H9 (cell line): ENCODE results near the gene CPE. TPM values are rescaled to one million over a fixed set of nuclear protein-coding genes. Genes with fewer than 3 reads are reported as not detected.

Source experiments
- DNase-seq: peaks from one replicate; pipeline ENCODE4 v3.0.0-alpha.2; 2017
- H2AFZ ChIP-seq: one replicate; pipeline ENCODE4 v1.6.1; 2013; ENCODE audit warnings: mild to moderate bottlenecking, low read length, control low read depth, moderate library complexity
- H2AK5ac ChIP-seq: 2 replicates; pipeline ENCODE4 v1.6.1; 2013; ENCODE audit warnings: low read length, control low read depth, mixed read lengths; ENCODE audit not compliant: insufficient read length
- H2BK120ac ChIP-seq: one replicate; pipeline ENCODE4 v1.6.1; 2013; ENCODE audit warnings: low read depth, mild to moderate bottlenecking, low read length, control low read depth, inconsistent platforms; ENCODE audit not compliant: poor library complexity, severe bottlenecking
- H2BK12ac ChIP-seq: 2 replicates; pipeline ENCODE4 v1.6.1; 2013; ENCODE audit warnings: low read length, control low read depth, mixed read lengths, low read depth; ENCODE audit not compliant: insufficient read length
- H2BK15ac ChIP-seq: 2 replicates; pipeline ENCODE4 v1.6.1; 2013; ENCODE audit warnings: low read depth, low read length, control low read depth
- H2BK20ac ChIP-seq: one replicate; pipeline ENCODE4 v1.6.1; 2013; ENCODE audit warnings: low read depth, mild to moderate bottlenecking, low read length, control low read depth, inconsistent platforms; ENCODE audit not compliant: poor library complexity, severe bottlenecking
- H2BK5ac ChIP-seq: 2 replicates; pipeline ENCODE4 v1.6.1; 2013; ENCODE audit warnings: low read length, control low read depth, mixed read lengths; ENCODE audit not compliant: insufficient read length
- H3K14ac ChIP-seq: 2 replicates; pipeline ENCODE4 v1.6.1; 2013; ENCODE audit warnings: low read length, control low read depth; ENCODE audit not compliant: insufficient read depth
- H3K18ac ChIP-seq: 2 replicates; pipeline ENCODE4 v1.6.1; 2013; ENCODE audit warnings: low read depth, mild to moderate bottlenecking, mixed read lengths, low read length, control low read depth; ENCODE audit not compliant: insufficient read length
- H3K23ac ChIP-seq: 2 replicates; pipeline ENCODE4 v1.6.1; 2013; ENCODE audit warnings: low read length, control low read depth, mixed read lengths, low read depth; ENCODE audit not compliant: insufficient read length
- H3K23me2 ChIP-seq: 2 replicates; pipeline ENCODE4 v1.6.1; 2013; ENCODE audit warnings: low read depth, mild to moderate bottlenecking, mixed read lengths, low read length, control low read depth; ENCODE audit not compliant: insufficient read length, poor library complexity, severe bottlenecking
- H3K27ac ChIP-seq: 2 replicates; pipeline ENCODE4 v1.5.1; 2013; ENCODE audit warnings: low read length, control low read depth, mixed read lengths, low read depth; ENCODE audit not compliant: insufficient read length
- H3K27me3 ChIP-seq: 2 replicates; pipeline ENCODE4 v1.6.1; 2013; ENCODE audit warnings: low read length, control low read depth, inconsistent platforms; ENCODE audit not compliant: insufficient read depth
- H3K4ac ChIP-seq: 2 replicates; pipeline ENCODE4 v1.6.1; 2013; ENCODE audit warnings: low read depth, mild to moderate bottlenecking, control low read depth, inconsistent platforms, low read length, moderate library complexity
- H3K4me1 ChIP-seq: 2 replicates; pipeline ENCODE4 v1.6.1; 2013; ENCODE audit warnings: low read length, control low read depth, inconsistent platforms; ENCODE audit not compliant: insufficient read depth
- H3K4me2 ChIP-seq: 2 replicates; pipeline ENCODE4 v1.6.1; 2013; ENCODE audit warnings: low read length, control low read depth, mixed read lengths; ENCODE audit not compliant: insufficient read length, insufficient read depth
- H3K56ac ChIP-seq: 2 replicates; pipeline ENCODE4 v1.6.1; 2013; ENCODE audit warnings: low read depth, mild to moderate bottlenecking, mixed read lengths, low read length, control low read depth; ENCODE audit not compliant: insufficient read length
- H3K79me1 ChIP-seq: 2 replicates; pipeline ENCODE4 v1.6.1; 2013; ENCODE audit warnings: low read depth, mild to moderate bottlenecking, moderate library complexity, low read length, control low read depth, inconsistent platforms; ENCODE audit not compliant: insufficient read depth, poor library complexity, severe bottlenecking
- H3K79me2 ChIP-seq: 2 replicates; pipeline ENCODE4 v1.6.1; 2013; ENCODE audit warnings: low read length, control low read depth, inconsistent platforms; ENCODE audit not compliant: insufficient read depth
- H3K9ac ChIP-seq: 2 replicates; pipeline ENCODE4 v1.6.1; 2013; ENCODE audit warnings: low read length, control low read depth, mixed read lengths; ENCODE audit not compliant: insufficient read length; ENCODE audit errors: extremely low read depth
- H3K9me3 ChIP-seq: one replicate; pipeline ENCODE4 v1.6.1; 2013; ENCODE audit warnings: low read depth, low read length, inconsistent platforms; ENCODE audit not compliant: control insufficient read depth
- H3T11ph ChIP-seq: one replicate; pipeline ENCODE4 v1.6.1; 2013; ENCODE audit warnings: mild to moderate bottlenecking, low read length, control low read depth, inconsistent platforms
- H4K20me1 ChIP-seq: one replicate; pipeline ENCODE4 v1.6.1; 2013; ENCODE audit not compliant: control insufficient read depth, insufficient read length, insufficient read depth
- H4K5ac ChIP-seq: 2 replicates; pipeline ENCODE4 v1.6.1; 2013; ENCODE audit warnings: low read depth, mild to moderate bottlenecking, mixed read lengths, low read length, control low read depth; ENCODE audit not compliant: insufficient read length
- H4K8ac ChIP-seq: replicated peaks from 2 replicates; pipeline ENCODE4 v1.6.1; 2013; ENCODE audit warnings: low read length, control low read depth, mixed read lengths, low read depth; ENCODE audit not compliant: insufficient read length
- H4K91ac ChIP-seq: 2 replicates; pipeline ENCODE4 v1.6.1; 2013; ENCODE audit warnings: low read depth, mild to moderate bottlenecking, moderate library complexity, mixed read lengths, low read length, control low read depth; ENCODE audit not compliant: insufficient read length
- H3K27ac Mint-ChIP-seq, 3 experiments: 2 replicates in 2 of 3; 3 replicates in 1 of 3; pipeline ENCODE4 v1.8.0; 2020 to 2021; ENCODE audit warnings: mixed read lengths in 3 of 3, mild to moderate bottlenecking in 1 of 3, moderate library complexity in 1 of 3
- H3K27me3 Mint-ChIP-seq: 2 replicates; pipeline ENCODE4 v1.8.0; 2021; ENCODE audit warnings: low read depth, mild to moderate bottlenecking, moderate library complexity, mixed read lengths
- H3K36me3 Mint-ChIP-seq, 3 experiments: 2 replicates in 2 of 3; 3 replicates in 1 of 3; pipeline ENCODE4 v1.8.0; 2020 to 2021; ENCODE audit warnings: low read depth in 3 of 3, mixed read lengths in 3 of 3; ENCODE audit not compliant: insufficient read depth in 1 of 3
- H3K4me1 Mint-ChIP-seq, 2 experiments: 2 replicates each; pipeline ENCODE4 v1.8.0; 2020; ENCODE audit warnings: mixed read lengths in 2 of 2
- H3K4me3 Mint-ChIP-seq, 2 experiments: 2 replicates in 1 of 2; 3 replicates in 1 of 2; pipeline ENCODE4 v1.8.0; 2020 to 2021; ENCODE audit warnings: mild to moderate bottlenecking in 2 of 2, mixed read lengths in 2 of 2, moderate library complexity in 1 of 2
- H3K9me3 Mint-ChIP-seq, 2 experiments: 2 replicates in 1 of 2; 3 replicates in 1 of 2; pipeline ENCODE4 v1.8.0; 2020; ENCODE audit warnings: mild to moderate bottlenecking in 2 of 2, mixed read lengths in 2 of 2, moderate library complexity in 1 of 2
- CTCF ChIP-seq: fragments of 200-600 bp; sonication (generic); conservative IDR thresholded peaks from 3 replicates; pipeline ENCODE4 v1.8.0; 2021; ENCODE audit warnings: antibody characterized with exemption, mild to moderate bottlenecking
- WGBS: extraction: QIAGEN DNeasy Blood & Tissue Kit; methylation state at CpG from one replicate; pipeline ENCODE4 v1.1.7; 2013; ENCODE audit warnings: missing lambda C conversion rate, low lambda C conversion rate, mixed read lengths; ENCODE audit not compliant: insufficient read length; ENCODE audit errors: extremely low coverage; 5-methylcytosine and 5-hydroxymethylcytosine counted together
- total RNA-seq: library from RNA; stranded (reverse); gene quantifications from 2 replicates; pipeline ENCODE4 v1.2.1, GENCODE V29; 2021

Gene CPE
- total RNA-seq, 1 experiment from 2014 or later, result 10.0 TPM

DNA sequence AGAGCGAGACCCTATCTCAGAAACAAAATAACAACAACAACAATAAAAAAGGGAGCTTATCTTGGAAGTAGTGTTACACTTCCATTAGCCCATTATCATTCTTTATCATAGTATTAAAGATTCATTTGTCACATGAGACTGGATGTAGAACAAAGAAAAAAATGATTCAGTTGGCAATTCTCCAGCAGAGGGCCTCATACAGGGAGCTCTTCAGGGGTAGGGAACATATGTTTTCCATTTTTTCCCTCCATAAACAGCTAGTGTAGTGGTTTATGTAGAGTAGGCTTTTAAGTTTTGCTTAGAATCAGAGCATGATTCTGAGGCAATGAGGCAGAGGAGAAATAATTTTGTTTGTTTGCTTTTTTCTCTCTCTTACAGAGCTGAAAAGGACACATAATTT lies 5.8 kb downstream of the CPE start:
- DNase-seq, result no peak
- no peak overlapping the region for H4K91ac ChIP-seq
- no peaks in the 10 kb centered on the region for H3K36me3 Mint-ChIP-seq
- peaks cover 4% of the 10 kb centered on the region; the same call in 1 of the 2 replicates for H3K27me3 ChIP-seq
- H2BK12ac ChIP-seq, result no peak overlapping the region
- H3K23ac ChIP-seq, result no peak overlapping the region
- no peak overlapping the region for H3K9ac ChIP-seq
- no peaks in the 10 kb centered on the region for H3K79me1 ChIP-seq
- H3K9me3 Mint-ChIP-seq, result no peaks in the 10 kb centered on the region
- no peak overlapping the region for H4K8ac ChIP-seq
- H3K4me1 Mint-ChIP-seq, result peaks cover 21 to 23% of the 10 kb centered on the region in 2 experiments
- no peaks in the 10 kb centered on the region; the same call in 1 of the 2 replicates for H3K4me1 ChIP-seq
- H2BK120ac ChIP-seq, result no peak overlapping the region
- no peak overlapping the region for H4K5ac ChIP-seq
- H3K9me3 ChIP-seq, result no peaks in the 10 kb centered on the region
- peaks cover 17% of the 10 kb centered on the region for H3K27me3 Mint-ChIP-seq
- no peaks in the 10 kb centered on the region for H3K79me2 ChIP-seq
- H3T11ph ChIP-seq, result no peak overlapping the region
- H2AK5ac ChIP-seq, result no peak overlapping the region
- H3K27ac Mint-ChIP-seq, result no peak overlapping the region
- no peak overlapping the region for H3K56ac ChIP-seq
- TF ChIP-seq CTCF, result peak; percentile 55
- no peak overlapping the region for H3K4me2 ChIP-seq
- no peak overlapping the region for H2BK5ac ChIP-seq
- no peak overlapping the region for H3K14ac ChIP-seq
- H3K18ac ChIP-seq, result no peak overlapping the region
- no peak overlapping the region for H2AFZ ChIP-seq
- peaks cover under 1% of the 10 kb centered on the region for H3K23me2 ChIP-seq
- no peak overlapping the region for H2BK15ac ChIP-seq
- no peak overlapping the region for H3K4me3 Mint-ChIP-seq
- H3K27ac ChIP-seq, result no peak overlapping the region
- no CpG with 5 or more reads among the region's 1 CpG for WGBS
- H2BK20ac ChIP-seq, result no peak overlapping the region
- no peaks in the 10 kb centered on the region for H4K20me1 ChIP-seq
- H3K4ac ChIP-seq, result no peak overlapping the region
